Measurements from ENCODE around the gene SCAMP2.
A peak's percentile ranks its signal among the peaks of the same experiment; 100 is the strongest.

SCAMP2 gene

GRCh38 chr15:74816624-74817369 lies 56.4 kb downstream of the SCAMP2 start:
- ATAC-seq (no peak), DNase-seq (no peak)

- DNase-seq (no peak), ATAC-seq (no peak)
These were observed 57.2 kb downstream of the SCAMP2 start for GRCh38 chr15:74815961-74816360.

DNA sequence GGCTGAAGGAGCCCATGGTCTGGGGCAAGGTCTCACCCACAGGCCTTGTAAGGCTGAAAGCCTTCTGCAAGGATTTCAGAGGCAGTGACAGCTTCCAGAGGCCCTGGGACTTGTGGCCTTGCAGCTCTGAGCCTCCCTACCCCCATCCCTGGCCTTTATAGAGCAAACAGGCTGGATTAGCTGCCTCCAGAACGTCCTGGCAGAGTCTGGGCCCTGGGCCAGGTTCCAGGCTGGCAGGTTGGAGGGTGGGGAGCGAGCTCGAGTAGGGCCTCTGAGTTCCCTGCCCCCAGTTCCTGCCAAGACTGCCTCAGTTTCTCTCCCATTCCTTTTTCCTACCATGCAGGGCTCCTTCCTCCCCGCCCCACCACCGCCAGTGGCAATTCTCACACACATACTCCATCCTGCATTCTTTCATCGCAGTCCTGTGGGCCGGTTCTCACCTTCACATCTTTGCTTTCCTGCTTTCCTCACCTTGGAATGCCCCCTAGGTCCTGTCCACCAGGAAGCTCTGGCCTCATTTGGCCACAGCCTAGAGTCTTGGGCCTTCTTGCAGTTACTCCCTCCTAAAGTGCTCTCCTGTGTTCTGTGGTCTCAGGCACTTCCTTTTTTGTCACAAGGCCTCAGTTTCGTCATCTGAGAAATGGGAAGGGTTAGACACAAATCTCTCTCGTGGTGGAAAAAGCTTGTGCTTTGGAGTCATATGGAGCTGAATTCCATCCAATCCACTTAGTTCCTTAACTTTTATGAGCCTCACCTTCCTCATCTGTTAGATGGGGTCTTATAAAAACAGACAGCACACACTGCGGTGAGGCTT lies 57.8 kb downstream of the SCAMP2 start:
- DNase-seq (no peak), ATAC-seq (no peak)

DNA sequence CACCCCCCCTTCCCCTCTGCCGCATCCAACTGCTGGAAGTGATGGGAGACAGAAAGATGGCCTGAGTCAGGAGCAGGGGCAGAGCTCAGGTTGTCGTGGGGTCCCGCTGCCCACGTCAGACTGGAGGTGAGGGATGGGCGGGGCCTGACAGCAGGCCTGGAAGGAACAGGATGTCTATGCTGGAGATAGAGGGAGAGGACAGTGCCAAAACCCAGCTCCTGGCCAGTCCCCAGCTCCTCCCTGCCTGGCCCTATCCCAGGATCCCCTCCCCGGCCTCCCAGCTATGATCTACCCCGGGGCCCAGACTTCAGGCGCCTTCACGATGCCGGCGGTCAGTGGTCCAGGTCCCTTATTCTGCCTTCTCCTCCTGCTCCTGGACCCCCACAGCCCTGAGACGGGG lies 60.6 kb downstream of the SCAMP2 start, which contains the start of gene LMAN1L:
Gene LMAN1L, plus strand, starts transcription at position 303 of the 400 bp plus-strand sequence. Its CDS starts 20 bp downstream, at position 323.
- ATAC-seq (no peak), DNase-seq (no peak)

GRCh38 chr15:74809956-74810355 lies 63.2 kb downstream of the SCAMP2 start:
- DNase-seq = no peak

DNA sequence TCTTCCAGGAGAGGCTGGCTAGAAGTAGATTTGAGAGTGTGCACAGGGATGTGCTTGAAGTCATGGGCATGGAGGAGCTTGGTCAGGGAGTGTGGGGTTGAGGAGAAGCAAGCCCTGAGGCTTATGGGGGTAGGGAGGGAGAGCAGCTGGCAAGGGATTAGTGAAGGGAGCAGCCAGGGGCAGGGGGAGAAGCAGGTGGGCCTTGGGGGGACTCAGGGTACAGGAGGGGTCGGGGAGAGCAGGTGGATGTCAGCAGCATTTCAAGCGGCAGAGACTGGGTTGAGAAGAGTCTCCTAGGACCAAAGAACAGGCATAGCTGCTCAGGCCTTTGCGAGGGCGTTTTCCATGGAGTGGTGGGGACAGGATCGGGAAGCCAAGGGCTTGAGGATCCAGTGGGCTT lies 63.9 kb downstream of the SCAMP2 start:
- DNase-seq (no peak), ATAC-seq (no peak)

More at GRCh38 chr15:74809956-74810355, 63.2 kb downstream of the SCAMP2 start:
- ATAC-seq = no peak

DNA sequence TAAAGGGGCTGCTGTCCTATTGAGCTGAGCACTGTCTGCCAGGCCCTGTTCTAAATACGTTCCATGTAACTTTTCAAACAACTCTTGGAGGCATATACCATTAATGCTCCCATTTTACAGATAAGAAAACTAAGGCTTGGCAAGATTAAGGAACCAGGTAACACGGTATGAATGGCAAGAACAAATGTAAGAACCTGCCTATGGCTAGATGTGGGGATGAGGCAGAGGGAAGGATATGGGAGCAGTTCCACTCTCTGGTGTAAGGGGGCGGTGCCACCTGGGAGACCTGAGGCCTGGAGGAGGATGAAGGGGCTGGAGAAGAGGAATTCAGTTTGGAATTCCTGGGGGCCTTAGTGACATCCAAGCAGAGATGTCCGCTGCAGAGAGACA lies 64.3 kb downstream of the SCAMP2 start:
- ATAC-seq = no peak
- DNase-seq = no peak

- ATAC-seq (peak; percentile 20), DNase-seq (no peak)
These were observed 64.9 kb downstream of the SCAMP2 start for GRCh38 chr15:74808078-74808839.

DNA sequence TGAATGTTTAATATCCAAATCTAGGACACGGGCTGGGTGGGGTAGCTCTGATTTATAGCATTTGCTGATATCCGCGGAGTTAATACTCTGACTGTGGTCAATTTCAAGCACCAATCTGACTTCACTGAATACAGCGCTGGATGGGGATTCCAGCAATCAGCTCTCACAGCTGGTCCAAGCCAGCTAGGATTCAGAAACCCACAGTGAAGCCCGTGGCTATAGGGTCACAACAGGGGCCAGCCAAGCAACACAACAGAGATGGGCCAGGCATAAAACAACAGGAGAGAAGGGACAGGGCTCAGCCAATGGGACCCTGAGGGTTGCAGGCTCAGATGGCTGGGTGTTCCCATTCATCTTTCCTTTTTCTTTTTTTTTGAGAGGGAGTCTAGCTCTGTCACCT lies 65.9 kb downstream of the SCAMP2 start:
- peak; percentile 7 for ATAC-seq
- DNase-seq = no peak

DNA sequence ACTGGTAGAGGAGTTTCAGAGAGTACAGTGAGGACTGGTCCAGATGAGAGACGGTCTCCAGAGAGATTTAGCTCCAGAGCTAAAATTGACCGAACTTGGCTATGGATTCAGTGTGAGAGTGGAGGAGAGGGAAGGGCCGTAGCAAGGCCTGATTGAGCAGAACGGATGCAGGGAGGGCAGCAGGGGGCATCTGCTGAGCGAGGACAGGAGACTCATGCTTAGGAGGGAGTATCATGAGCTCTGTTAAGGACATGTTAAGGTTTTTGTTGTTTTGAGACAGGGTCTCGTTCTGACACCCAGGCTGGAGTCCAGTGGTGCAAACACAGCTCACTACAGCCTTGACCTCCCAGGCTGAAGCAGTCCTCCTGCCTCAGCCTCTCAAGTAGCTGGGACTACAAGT lies 68.2 kb downstream of the SCAMP2 start:
- no peak for ATAC-seq
- DNase-seq = no peak

GRCh38 chr15:74802862-74803447 lies 70.2 kb downstream of the SCAMP2 start:
- ATAC-seq (no peak), DNase-seq (no peak)

- DNase-seq (no peak), ATAC-seq (no peak)
These were observed 70.9 kb downstream of the SCAMP2 start for GRCh38 chr15:74802290-74802689.

GRCh38 chr15:74801311-74801997 lies 71.7 kb downstream of the SCAMP2 start:
- ATAC-seq (no peak), DNase-seq (no peak)

- ATAC-seq (no peak), DNase-seq (no peak)
These were observed 72.5 kb downstream of the SCAMP2 start for GRCh38 chr15:74800559-74801094.

- DNase-seq (peak; percentile 89), ATAC-seq (peak; percentile 90)
These were observed 73.2 kb downstream of the SCAMP2 start for GRCh38 chr15:74799856-74800558.

DNA sequence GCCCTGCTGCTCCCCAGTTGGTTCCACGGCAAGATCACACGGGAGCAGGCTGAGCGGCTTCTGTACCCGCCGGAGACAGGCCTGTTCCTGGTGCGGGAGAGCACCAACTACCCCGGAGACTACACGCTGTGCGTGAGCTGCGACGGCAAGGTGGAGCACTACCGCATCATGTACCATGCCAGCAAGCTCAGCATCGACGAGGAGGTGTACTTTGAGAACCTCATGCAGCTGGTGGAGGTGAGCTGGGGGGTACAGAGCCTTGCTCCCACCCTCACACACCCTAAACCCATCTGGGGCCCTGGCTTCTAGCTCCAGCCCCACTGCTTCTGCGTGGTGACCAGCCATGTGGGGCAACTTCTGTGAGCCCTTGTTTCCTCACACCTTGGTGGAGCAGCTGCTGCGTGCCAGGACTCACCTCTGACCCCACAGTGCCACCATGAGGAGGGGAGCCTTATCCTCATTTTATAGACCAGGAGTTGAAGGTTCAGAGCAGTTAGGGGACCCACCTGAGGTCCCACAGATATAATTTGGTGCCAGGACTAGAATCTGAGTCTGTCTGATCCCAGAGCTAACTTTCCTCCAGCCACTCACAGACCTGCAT lies 73.8 kb downstream of the SCAMP2 start:
- ATAC-seq = peak; percentile 9
- no peak for DNase-seq

GRCh38 chr15:74798388-74799254 lies 74.5 kb downstream of the SCAMP2 start:
- DNase-seq (no peak), ATAC-seq (no peak)

DNA sequence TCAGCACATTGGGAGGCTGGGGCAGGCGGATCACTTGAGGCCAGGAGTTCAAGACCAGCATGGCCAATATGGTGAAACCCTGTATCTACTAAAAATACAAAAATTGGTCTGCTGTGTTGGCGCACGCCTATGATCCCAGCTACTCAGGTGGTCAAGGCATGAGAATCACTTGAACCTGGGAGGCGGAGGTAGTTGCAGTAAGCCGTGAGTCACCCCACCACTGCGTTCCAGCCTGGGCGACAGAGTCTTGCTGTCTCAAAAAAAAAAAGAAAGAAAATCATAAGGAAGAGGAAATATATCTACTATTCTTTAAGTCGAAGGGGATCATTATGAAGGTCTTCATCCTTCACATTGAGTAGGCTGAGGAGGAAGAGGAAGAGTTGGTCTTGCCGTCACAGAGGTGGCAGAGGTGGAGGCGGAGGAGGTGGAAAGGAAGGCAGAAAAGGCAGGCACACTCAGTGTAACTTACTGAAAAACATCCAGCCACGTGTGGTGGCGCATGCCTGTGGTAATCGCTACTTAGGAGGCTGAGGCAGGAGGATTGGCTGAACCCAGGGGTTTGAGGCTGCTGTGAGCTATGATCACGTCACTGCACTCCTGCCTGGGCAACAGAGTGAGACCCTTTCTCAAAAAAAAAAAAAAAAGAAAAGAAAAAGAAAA lies 77.1 kb downstream of the SCAMP2 start:
- ATAC-seq = peak; percentile 38
- peak; percentile 57 for DNase-seq

- no peak for ATAC-seq
- no peak for DNase-seq
These were observed 78.2 kb downstream of the SCAMP2 start for GRCh38 chr15:74794970-74795349.

All from stimulated activated naive CD8-positive, alpha-beta T cell treated with anti-CD3 and anti-CD28 coated beads, Interleukin-15, Interleukin-2, amounts not matched to agents 100 U/mL and 50 U/mL, for 24 hours (primary cell).